ENCODE results near the gene POP7.
A peak's percentile ranks its signal among the peaks of the same experiment; 100 is the strongest.
"Not testable (repeated sequence)": the region's sequence is repeated elsewhere in the genome, so short reads cannot be mapped to it uniquely, and the experiment has no call there.

The POP7 gene

DNA sequence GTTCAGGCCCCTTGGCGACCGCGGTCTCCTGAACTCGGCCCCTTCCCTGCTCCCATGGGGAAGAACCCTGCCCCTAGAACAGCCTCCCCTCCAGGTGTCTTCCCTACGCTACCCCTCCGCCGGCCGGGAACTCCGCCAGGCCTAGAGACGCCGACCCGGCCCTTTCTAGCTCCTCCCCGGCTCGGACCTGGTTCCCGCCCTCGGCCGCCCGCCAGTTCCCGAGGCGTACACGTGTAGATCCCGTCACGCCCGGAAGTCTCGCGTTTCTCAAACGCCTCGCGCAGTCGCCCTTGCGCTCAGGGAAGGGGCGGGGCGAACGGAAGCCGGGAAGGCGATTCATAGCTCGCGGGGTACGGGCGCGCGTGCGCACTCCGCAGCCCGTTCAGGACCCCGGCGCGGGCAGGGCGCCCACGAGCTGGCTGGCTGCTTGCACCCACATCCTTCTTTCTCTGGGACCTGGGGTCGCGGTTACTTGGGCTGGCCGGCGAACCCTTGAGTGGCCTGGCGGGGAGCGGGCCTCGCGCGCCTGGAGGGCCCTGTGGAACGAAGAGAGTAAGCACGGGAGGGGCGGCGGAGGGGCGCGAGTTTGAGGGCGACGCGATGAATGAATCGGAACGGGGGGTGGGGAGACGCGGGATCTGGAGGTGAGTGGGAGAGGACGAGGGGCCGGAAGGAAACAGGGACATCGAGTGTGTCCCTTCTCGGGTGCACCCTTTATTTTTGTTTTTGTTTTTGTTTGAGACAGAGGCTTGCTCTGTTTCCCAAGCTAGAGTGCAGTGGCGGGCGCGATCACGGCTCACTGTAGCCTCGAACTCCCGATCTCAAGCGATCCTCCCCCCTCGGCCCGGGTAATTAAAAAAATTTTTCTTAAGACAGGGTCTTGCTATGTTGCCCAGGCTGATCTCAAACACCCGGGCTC lies at the start of gene POP7:
Gene POP7 (plus strand): TSS at position 369 of the 919 bp plus-strand sequence. CDS start 710 bp downstream, outside the sequence.
- Histone ChIP-seq H3K27me3 (ENCODE audit: insufficient read depth, low read length, poor library complexity, severe bottlenecking) (no peaks in the 10 kb centered on the region), H3K4me1 (ENCODE audit: insufficient read depth, low read length, poor library complexity, severe bottlenecking) (peaks cover 18% of the 10 kb centered on the region), H2AFZ (ENCODE audit: low read length) (peak within 1 kb of the TSS; percentile 97), H3K4me2 (ENCODE audit: low read depth, low read length, poor library complexity, severe bottlenecking) (peak within 1 kb of the TSS; percentile 97), H3K9me3 (ENCODE audit: insufficient read depth, low read depth, low read length) (no peaks in the 10 kb centered on the region), H4K20me1 (ENCODE audit: insufficient read depth, low read length, poor library complexity, severe bottlenecking) (peaks cover 12% of the 10 kb centered on the region), H3F3A (ENCODE audit: low read depth) (no peaks in the 10 kb centered on the region), H3K79me2 (ENCODE audit: insufficient read depth, low read length) (peaks cover 28% of the 10 kb centered on the region), H3K4me3 (ENCODE audit: low read length, poor library complexity, severe bottlenecking) (peak within 1 kb of the TSS; percentile 98), H3K9me2 (replicated peaks; ENCODE audit: low read depth, low read length) (no peaks in the 10 kb centered on the region), H3K9ac (ENCODE audit: low read depth, low read length, poor library complexity, severe bottlenecking) (peak within 1 kb of the TSS; percentile 92), H3K36me3 (ENCODE audit: insufficient read depth, low read length) (no peaks in the 10 kb centered on the region)
- no peak for TF ChIP-seq EZH2phosphoT487 (IDR thresholded peaks at IDR 0.05; ENCODE audit: borderline replicate concordance)
- TF ChIP-seq, protein P1, sequence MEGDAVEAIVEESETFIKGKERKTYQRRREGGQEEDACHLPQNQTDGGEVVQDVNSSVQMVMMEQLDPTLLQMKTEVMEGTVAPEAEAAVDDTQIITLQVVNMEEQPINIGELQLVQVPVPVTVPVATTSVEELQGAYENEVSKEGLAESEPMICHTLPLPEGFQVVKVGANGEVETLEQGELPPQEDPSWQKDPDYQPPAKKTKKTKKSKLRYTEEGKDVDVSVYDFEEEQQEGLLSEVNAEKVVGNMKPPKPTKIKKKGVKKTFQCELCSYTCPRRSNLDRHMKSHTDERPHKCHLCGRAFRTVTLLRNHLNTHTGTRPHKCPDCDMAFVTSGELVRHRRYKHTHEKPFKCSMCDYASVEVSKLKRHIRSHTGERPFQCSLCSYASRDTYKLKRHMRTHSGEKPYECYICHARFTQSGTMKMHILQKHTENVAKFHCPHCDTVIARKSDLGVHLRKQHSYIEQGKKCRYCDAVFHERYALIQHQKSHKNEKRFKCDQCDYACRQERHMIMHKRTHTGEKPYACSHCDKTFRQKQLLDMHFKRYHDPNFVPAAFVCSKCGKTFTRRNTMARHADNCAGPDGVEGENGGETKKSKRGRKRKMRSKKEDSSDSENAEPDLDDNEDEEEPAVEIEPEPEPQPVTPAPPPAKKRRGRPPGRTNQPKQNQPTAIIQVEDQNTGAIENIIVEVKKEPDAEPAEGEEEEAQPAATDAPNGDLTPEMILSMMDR (conservative IDR thresholded peaks at IDR 0.05; ENCODE audit: low read length): no peak

DNA sequence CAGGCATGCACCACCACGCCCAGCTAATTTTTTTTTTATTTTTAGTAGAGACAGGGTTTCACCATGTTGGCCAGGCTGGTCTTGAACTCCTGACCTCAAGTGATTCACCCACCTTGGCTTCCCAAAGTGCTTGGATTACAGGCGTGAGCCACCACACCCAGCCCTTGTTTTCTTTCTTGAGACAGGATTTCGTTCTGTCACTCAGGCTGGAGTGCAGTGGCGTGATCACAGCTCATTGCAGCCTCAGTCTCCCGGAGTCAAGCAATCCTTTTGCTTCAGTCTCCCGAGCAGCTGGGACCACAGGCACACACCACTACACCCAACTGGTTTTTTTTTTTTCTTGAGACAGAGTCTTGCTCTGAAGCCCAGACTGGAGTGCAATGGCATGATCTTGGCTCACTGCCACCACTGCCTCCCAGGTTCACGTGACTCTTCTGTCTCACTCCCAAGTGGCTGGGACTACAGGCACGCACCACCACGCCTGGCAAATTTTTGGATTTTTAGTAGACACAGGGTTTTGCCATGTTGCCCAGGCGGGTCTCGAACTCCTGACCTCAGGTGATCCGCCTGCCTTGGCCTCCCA lies 43.6 kb upstream of the POP7 start:
- H3K79me2 ChIP-seq (ENCODE audit: insufficient read depth, low read length); H4K20me1 ChIP-seq (ENCODE audit: insufficient read depth, low read length, poor library complexity, severe bottlenecking); H3K9me3 ChIP-seq (ENCODE audit: insufficient read depth, low read depth, low read length); H2AFZ ChIP-seq (ENCODE audit: low read length); H3K36me3 ChIP-seq (ENCODE audit: insufficient read depth, low read length); H3K27me3 ChIP-seq (ENCODE audit: insufficient read depth, low read length, poor library complexity, severe bottlenecking); H3K4me3 ChIP-seq (ENCODE audit: low read length, poor library complexity, severe bottlenecking); H3K4me1 ChIP-seq (ENCODE audit: insufficient read depth, low read length, poor library complexity, severe bottlenecking); H3K9me2 ChIP-seq (replicated peaks; ENCODE audit: low read depth, low read length); H3F3A ChIP-seq (ENCODE audit: low read depth); H3K9ac ChIP-seq (ENCODE audit: low read depth, low read length, poor library complexity, severe bottlenecking); H3K4me2 ChIP-seq (ENCODE audit: low read depth, low read length, poor library complexity, severe bottlenecking): not testable (repeated sequence)

DNA sequence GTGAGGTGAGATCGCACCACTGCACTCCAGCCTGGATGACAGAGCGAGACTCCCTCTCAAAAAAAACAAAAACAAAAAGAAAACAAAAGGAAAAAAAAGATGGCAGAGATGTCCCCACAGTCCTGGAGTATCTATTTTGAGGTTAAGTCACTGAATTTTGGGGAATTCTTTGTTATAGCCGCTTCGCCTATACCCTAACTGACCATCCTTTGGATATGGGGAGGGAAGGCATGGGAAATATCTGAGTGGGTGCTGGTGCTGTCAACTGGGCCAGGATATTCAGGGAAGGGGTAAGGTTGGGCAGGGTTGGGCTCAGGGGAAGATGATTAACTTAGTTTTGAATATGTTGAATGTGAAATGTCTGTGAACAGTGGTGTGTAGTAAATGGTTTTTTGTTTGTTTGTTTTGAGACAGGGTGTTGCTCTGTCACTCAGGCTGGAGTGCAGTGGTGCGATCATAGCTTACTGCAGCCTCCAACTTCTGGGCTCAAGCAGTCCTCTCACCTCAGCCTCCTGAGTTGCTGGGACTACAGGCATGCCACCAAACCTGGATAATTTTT lies 40.7 kb upstream of the POP7 start:
- Histone ChIP-seq H3K9me2 (replicated peaks; ENCODE audit: low read depth, low read length) (no peaks in the 10 kb centered on the region), H3K36me3 (ENCODE audit: insufficient read depth, low read length) (no peaks in the 10 kb centered on the region), H3K27me3 (ENCODE audit: insufficient read depth, low read length, poor library complexity, severe bottlenecking) (no peaks in the 10 kb centered on the region), H3F3A (ENCODE audit: low read depth) (no peaks in the 10 kb centered on the region), H3K4me1 (ENCODE audit: insufficient read depth, low read length, poor library complexity, severe bottlenecking) (no peaks in the 10 kb centered on the region), H3K4me3 (ENCODE audit: low read length, poor library complexity, severe bottlenecking) (no peak overlapping the region), H3K9me3 (ENCODE audit: insufficient read depth, low read depth, low read length) (no peaks in the 10 kb centered on the region), H3K9ac (ENCODE audit: low read depth, low read length, poor library complexity, severe bottlenecking) (no peak overlapping the region), H4K20me1 (ENCODE audit: insufficient read depth, low read length, poor library complexity, severe bottlenecking) (no peaks in the 10 kb centered on the region), H2AFZ (ENCODE audit: low read length) (no peak overlapping the region), H3K79me2 (ENCODE audit: insufficient read depth, low read length) (no peaks in the 10 kb centered on the region), H3K4me2 (ENCODE audit: low read depth, low read length, poor library complexity, severe bottlenecking) (no peak overlapping the region)
- no peak for TF ChIP-seq EZH2phosphoT487 (IDR thresholded peaks at IDR 0.05; ENCODE audit: borderline replicate concordance)
- TF ChIP-seq, protein P1 (conservative IDR thresholded peaks at IDR 0.05; ENCODE audit: low read length): no peak

Data from Loucy (cell line).